Activated CD4-positive, alpha-beta memory T cell treated with anti-CD3 and anti-CD28 coated beads for 36 hours (primary cell): ENCODE results near the gene DKC1. TPM values are rescaled to one million over a fixed set of nuclear protein-coding genes. Genes with fewer than 3 reads are reported as not detected.

ENCODE experiments used
- CTCF ChIA-PET: fragments of 350-600 bp; sonication (Branson Sonifier 250); formaldehyde crosslinking; loops from one replicate; lab custom pipeline; 2021; ENCODE audit warnings: antibody characterized with exemption, inconsistent platforms; lab: Charles Lee
- POLR2A ChIA-PET: fragments of 350-600 bp; sonication (Branson Sonifier 250); formaldehyde crosslinking; loops from one replicate; lab custom pipeline; 2021; ENCODE audit warnings: antibody characterized with exemption; lab: Charles Lee
- DNase-seq: peaks from one replicate; pipeline ENCODE4 v3.0.0-alpha.2; 2020
- H3K27ac Mint-ChIP-seq: one replicate; pipeline ENCODE4 v1.8.0; 2021; ENCODE audit warnings: mixed read lengths
- H3K27me3 Mint-ChIP-seq: one replicate; pipeline ENCODE4 v1.8.0; 2021; ENCODE audit warnings: mixed read lengths
- H3K36me3 Mint-ChIP-seq: one replicate; pipeline ENCODE4 v1.8.0; 2021; ENCODE audit warnings: mixed read lengths
- H3K4me1 Mint-ChIP-seq: one replicate; pipeline ENCODE4 v1.8.0; 2021; ENCODE audit warnings: low read depth, mixed read lengths
- H3K4me3 Mint-ChIP-seq: one replicate; pipeline ENCODE4 v1.8.0; 2021; ENCODE audit warnings: mild to moderate bottlenecking, mixed read lengths
- H3K9me3 Mint-ChIP-seq: one replicate; pipeline ENCODE4 v1.8.0; 2021; ENCODE audit warnings: mixed read lengths
- intact Hi-C: fragments of 100-400 bp; cut with micrococcal nuclease; formaldehyde crosslinking; loops from one replicate; pipeline ENCODE4 v1.15.1; 2023
- total RNA-seq, 2 experiments: library from RNA; stranded (reverse); gene quantifications; one replicate each; pipeline ENCODE4 v1.2.3, GENCODE V29; 2021

DKC1 gene
- total RNA-seq, 2 experiments from 2014 or later = 94.0 to 95.5 TPM

DNA sequence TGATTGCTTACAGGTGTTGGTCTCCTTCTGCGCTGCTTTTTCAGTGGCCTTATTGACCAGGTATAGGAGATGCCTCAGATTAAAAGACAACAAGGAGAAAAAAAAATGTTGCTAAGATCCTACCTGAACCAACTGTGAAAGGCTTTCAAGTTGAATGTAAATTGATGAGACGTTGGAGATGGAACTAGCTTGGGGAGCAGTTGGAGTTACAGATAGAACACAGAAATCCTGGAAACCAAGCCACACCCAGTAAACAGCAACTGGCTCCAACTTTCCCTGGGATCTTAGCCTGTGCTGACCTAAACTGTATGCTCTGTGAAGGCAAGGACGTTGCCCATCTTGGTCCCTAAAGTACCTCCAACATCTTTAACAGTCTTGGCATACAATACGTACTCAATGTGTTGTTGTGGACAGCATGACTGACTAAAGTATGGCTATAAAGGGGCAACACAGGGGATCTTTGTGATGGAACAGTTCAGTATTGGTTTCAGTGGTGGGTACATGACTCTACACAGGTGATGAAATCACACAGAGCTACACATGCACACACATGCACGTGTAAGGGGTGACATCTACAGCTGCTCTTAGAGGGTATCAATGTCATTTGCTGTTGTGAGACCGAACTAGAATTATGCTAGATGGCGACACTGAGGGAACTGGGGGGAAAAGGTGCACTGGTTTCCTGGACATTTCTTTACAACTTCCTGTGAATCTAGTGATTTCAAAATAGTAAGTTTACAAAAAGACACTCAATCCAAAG is 34.1 kb upstream of the DKC1 start:
- H3K9me3 Mint-ChIP-seq = no peaks in the 10 kb centered on the region
- peak overlapping the region; percentile 38 for H3K27ac Mint-ChIP-seq
- ChIA-PET POLR2A (interaction anchor here (1.4 kb wide), 1 partner anchor 20 kb away, joined by 3 read pairs; no protein-coding TSS in a partner anchor), CTCF (interaction anchor here (0.6 to 1.4 kb wide), 2 partner anchors 20 to 76 kb away, joined by 3 to 8 read pairs; partner anchors contain the start of gene MPP1)
- H3K27me3 Mint-ChIP-seq = no peaks in the 10 kb centered on the region
- no peaks in the 10 kb centered on the region for H3K36me3 Mint-ChIP-seq
- peaks cover 86% of the 10 kb centered on the region for H3K4me1 Mint-ChIP-seq
- DNase-seq = no peak
- intact Hi-C loops = no loop called here
- H3K4me3 Mint-ChIP-seq = no peak overlapping the region

DNA sequence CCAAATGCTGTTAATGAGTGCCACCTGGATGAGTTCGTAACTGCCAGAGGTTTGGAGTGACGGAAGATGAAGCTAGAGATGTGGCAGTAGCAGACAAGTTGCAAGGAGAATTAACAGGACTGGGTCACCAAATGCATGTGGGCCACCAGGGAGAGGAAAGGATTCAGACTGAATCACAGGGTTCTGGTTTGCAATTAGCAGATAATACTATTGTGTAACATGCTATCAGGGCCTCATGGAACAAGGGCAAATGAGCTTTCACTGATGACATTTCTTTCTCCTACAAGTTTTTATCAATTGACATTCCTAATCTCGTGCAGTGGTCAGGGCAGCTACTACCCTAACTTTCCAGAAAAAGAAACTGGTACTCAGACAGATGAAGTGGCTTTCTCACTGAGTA is 33.2 kb upstream of the DKC1 start:
- Mint-ChIP-seq H3K27ac (no peak overlapping the region), H3K4me1 (peaks cover 88% of the 10 kb centered on the region)

DNA sequence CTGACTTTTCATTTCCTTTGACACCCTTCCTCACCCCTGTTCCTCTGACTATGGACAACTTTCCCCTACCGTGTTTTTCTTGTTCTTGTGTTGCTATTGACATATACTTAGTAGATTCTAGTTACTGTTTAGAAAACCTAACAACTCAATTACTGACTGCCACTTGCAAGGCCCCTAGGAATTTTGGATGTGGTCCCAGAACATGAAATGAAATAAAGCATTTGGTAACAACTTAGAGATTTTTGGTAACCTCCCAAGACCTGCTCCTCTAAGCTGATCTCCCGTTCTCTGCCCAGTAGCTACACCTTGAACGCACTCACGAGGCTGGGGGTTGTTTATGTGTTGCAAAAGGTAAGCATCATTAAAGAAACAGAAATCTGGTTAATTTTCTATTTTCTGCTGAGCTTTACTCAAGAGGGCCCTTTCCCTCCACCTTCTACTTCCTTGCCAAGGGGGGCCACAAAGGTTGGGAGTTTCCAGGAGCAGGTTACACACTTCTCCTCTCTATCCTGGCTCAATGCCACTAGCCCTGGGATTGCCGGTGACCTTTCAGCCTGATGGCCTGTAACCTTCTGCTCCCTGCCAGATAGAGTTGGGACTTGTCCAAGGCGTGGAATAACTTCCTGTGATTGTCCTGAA is 32.3 kb upstream of the DKC1 start:
- peaks cover 89% of the 10 kb centered on the region for H3K4me1 Mint-ChIP-seq
- no peaks in the 10 kb centered on the region for H3K27me3 Mint-ChIP-seq
- no peaks in the 10 kb centered on the region for H3K36me3 Mint-ChIP-seq
- no peak overlapping the region for H3K4me3 Mint-ChIP-seq
- no peaks in the 10 kb centered on the region for H3K9me3 Mint-ChIP-seq
- DNase-seq = no peak
- POLR2A ChIA-PET = interaction anchor here (1.4 kb wide), 1 partner anchor 18 kb away, joined by 3 read pairs; no protein-coding TSS in a partner anchor
- intact Hi-C loops = no loop called here
- H3K27ac Mint-ChIP-seq = no peak overlapping the region
- CTCF ChIA-PET = interaction anchor here (1.2 to 4.6 kb wide), 3 partner anchors 14 to 18 kb away, joined by 3 to 27 read pairs (median 6); no protein-coding TSS in a partner anchor

More for the DNA sequence above, 33.2 kb upstream of the DKC1 start:
- POLR2A ChIA-PET = interaction anchor here (1.0 to 1.4 kb wide), 2 partner anchors 11 to 19 kb away, joined by 3 read pairs; no protein-coding TSS in a partner anchor
- CTCF ChIA-PET = interaction anchor here (0.7 to 1.8 kb wide), 3 partner anchors 13 to 22 kb away, joined by 3 to 8 read pairs (median 6); partner anchors contain the start of gene GAB3
- no peak overlapping the region for H3K4me3 Mint-ChIP-seq
- H3K27me3 Mint-ChIP-seq = no peaks in the 10 kb centered on the region
- intact Hi-C loops = no loop called here
- no peaks in the 10 kb centered on the region for H3K36me3 Mint-ChIP-seq
- no peaks in the 10 kb centered on the region for H3K9me3 Mint-ChIP-seq
- DNase-seq = no peak

DNA sequence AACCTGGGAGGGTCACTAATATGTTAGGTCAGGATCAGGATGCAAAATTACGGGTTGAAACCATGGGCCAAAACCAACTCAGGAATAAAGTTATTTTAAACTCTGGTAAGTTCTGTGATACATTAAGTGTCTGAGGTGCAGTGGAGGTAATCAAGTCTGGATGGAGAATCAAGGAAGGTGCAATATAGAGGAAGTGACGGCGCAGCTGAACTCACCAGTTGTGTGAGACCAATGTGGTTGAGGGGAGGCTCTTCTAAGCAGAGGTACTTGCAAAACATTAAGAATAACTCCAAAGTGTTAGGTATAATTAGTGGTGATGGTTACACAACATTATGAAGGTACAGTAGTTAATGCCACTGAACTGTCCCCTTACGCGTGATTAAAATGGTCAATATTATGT is 31.5 kb upstream of the DKC1 start:
- no peaks in the 10 kb centered on the region for H3K27me3 Mint-ChIP-seq
- POLR2A ChIA-PET = no interaction called here
- no peak for DNase-seq
- H3K4me3 Mint-ChIP-seq = no peak overlapping the region
- CTCF ChIA-PET = interaction anchor here (1.2 to 4.6 kb wide), 2 partner anchors 16 to 17 kb away, joined by 3 to 27 read pairs; no protein-coding TSS in a partner anchor
- H3K9me3 Mint-ChIP-seq = no peaks in the 10 kb centered on the region
- H3K36me3 Mint-ChIP-seq = no peaks in the 10 kb centered on the region
- intact Hi-C loops = no loop called here
- no peak overlapping the region for H3K27ac Mint-ChIP-seq
- peaks cover 89% of the 10 kb centered on the region for H3K4me1 Mint-ChIP-seq

DNA sequence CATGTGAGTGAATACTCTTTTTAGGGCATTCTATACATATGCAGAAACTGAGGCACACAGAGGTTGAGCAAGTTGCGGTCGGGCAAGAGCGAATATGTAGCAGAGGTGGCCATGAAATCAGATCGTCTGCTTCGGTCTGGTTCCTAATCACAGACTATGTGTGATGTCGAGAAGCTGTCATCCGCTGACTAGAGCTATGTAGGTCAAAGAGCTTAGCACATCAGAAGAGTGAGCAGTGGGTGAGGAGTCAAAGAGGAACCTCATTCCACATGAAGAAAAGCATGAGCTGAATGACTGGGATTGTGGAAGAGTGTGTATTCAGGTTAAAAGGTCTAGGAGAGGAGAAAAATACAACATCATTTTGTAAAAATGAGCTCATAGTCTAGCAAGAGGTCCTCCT is 30.8 kb upstream of the DKC1 start:
- H3K4me3 Mint-ChIP-seq = peak overlapping the region; percentile 16
- DNase-seq = peak; percentile 11
- peak overlapping the region; percentile 62 for H3K27ac Mint-ChIP-seq
- H3K36me3 Mint-ChIP-seq = no peaks in the 10 kb centered on the region
- ChIA-PET POLR2A (interaction anchor here (1.0 kb wide), 1 partner anchor 17 kb away, joined by 3 read pairs; no protein-coding TSS in a partner anchor), CTCF (interaction anchor here (0.8 to 4.6 kb wide), 7 partner anchors 12 to 19 kb away, joined by 3 to 27 read pairs (median 3); partner anchors contain the start of gene GAB3)
- intact Hi-C loops = loop anchor here (2.0 kb wide), 1 partner anchor 13 kb away; no protein-coding TSS in a partner anchor
- H3K4me1 Mint-ChIP-seq = peaks cover 87% of the 10 kb centered on the region
- no peaks in the 10 kb centered on the region for H3K9me3 Mint-ChIP-seq
- H3K27me3 Mint-ChIP-seq = no peaks in the 10 kb centered on the region

DNA sequence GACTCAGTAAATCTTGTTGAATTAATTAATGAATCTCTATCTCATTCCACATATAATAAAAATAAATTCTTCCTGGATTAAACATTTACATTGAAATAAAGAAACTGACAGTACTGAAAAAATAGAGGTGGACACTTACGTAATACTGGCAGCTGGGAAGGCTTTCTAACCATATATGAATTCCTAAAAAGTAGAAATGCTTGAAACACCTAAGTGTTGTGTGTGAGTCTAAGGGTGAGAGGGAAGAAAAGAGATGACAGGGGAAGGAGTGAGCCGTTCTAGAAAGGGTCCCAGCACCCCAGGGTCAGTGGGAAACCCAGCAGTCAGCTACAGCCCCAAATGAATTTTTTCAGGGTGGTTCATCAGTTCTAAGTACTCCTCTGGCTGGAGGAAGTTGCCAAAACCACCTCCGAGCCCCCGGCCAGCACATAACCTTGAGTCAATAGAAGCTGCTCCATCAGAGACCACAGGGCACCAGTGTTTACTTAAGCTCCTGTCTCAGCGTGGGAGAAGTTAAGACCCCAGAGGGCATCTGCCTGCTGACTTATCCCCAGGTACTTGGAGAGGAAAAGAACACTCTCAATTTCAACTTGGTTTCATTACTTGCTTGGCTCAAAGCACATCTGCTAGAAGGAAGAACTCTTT is 30.1 kb upstream of the DKC1 start:
- Mint-ChIP-seq H3K9me3 (no peaks in the 10 kb centered on the region), H3K4me1 (peaks cover 91% of the 10 kb centered on the region), H3K27ac (peak overlapping the region; percentile 94), H3K4me3 (peak overlapping the region; percentile 27), H3K27me3 (no peaks in the 10 kb centered on the region), H3K36me3 (no peaks in the 10 kb centered on the region)
- peak; percentile 20 for DNase-seq
- ChIA-PET POLR2A (interaction anchor here (1.0 kb wide), 1 partner anchor 16 kb away, joined by 3 read pairs; no protein-coding TSS in a partner anchor), CTCF (interaction anchor here (0.8 to 4.6 kb wide), 6 partner anchors 13 to 19 kb away, joined by 3 to 27 read pairs (median 3); partner anchors contain the start of gene GAB3)
- intact Hi-C loops = loop anchor here (1.0 to 2.0 kb wide), 2 partner anchors 8 to 14 kb away; no protein-coding TSS in a partner anchor

DNA sequence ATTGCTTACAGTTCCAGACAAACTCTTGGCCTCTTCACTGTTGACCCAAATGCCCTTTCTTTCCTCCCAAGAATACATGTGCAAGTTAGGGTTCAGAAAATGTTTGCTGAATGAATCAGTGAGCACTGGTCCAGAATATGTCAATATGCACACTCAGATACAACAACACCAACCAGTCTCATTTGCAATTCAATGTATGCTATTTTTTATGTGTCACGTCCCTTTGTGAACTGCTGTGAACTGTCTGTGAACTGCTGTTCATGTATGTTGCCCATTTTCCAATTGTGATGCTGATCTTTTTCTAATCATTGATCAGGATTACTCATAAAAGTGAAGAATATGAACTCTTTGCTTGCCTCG is 29.6 kb upstream of the DKC1 start:
- ChIA-PET POLR2A (no interaction called here), CTCF (interaction anchor here (4.6 kb wide), 1 partner anchor 16 kb away, joined by 27 read pairs; no protein-coding TSS in a partner anchor)
- Mint-ChIP-seq H3K9me3 (no peaks in the 10 kb centered on the region), H3K4me1 (peaks cover 89% of the 10 kb centered on the region), H3K4me3 (peak overlapping the region; percentile 27), H3K36me3 (no peaks in the 10 kb centered on the region), H3K27me3 (no peaks in the 10 kb centered on the region), H3K27ac (peak overlapping the region; percentile 94)
- intact Hi-C loops = loop anchor here (1.0 to 2.0 kb wide), 2 partner anchors 9 to 14 kb away; no protein-coding TSS in a partner anchor
- no peak for DNase-seq

DNA sequence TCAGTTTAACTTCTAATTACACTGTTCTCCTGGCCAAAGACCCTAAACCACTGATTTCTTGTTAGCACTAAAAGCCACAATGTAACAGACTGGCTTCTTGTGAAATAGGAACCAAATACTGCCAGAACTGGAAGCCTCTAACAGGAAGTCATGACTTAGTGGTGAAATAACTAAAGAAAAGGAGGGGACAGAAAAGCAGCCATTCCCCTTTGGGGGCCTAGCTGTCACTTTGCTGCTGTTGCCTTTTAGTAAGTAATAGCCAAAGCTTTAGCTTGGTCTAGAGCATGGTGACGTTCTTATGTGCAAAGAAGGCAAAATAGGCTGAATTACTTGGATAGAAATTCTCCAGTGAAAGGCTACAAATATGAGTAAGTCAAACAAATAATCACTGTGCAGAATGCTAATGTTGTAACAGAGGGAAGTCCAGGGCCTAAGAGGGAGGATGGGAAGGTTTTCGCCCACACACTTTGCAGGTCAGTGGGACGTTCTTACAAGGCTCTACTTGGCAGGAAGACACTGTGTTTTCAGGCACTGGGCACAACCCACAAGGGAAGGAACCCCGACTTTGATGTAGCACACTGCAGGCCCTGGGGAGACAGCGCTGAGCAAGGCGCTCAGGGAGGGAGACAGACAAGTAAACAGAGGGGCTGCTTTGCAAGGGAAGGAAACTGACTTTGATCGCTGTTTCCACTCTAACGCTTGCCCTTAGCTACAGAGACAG is 28.4 kb upstream of the DKC1 start:
- intact Hi-C loops = no loop called here
- Mint-ChIP-seq H3K4me3 (peak overlapping the region; percentile 65), H3K27ac (peak overlapping the region; percentile 94), H3K4me1 (peaks cover 87% of the 10 kb centered on the region), H3K27me3 (no peaks in the 10 kb centered on the region), H3K9me3 (no peaks in the 10 kb centered on the region), H3K36me3 (no peaks in the 10 kb centered on the region)
- DNase-seq = peak; percentile 28
- ChIA-PET POLR2A (no interaction called here), CTCF (interaction anchor here (1.2 to 4.6 kb wide), 2 partner anchors 14 to 29 kb away, joined by 4 to 27 read pairs; partner anchors contain the start of gene DKC1)

DNA sequence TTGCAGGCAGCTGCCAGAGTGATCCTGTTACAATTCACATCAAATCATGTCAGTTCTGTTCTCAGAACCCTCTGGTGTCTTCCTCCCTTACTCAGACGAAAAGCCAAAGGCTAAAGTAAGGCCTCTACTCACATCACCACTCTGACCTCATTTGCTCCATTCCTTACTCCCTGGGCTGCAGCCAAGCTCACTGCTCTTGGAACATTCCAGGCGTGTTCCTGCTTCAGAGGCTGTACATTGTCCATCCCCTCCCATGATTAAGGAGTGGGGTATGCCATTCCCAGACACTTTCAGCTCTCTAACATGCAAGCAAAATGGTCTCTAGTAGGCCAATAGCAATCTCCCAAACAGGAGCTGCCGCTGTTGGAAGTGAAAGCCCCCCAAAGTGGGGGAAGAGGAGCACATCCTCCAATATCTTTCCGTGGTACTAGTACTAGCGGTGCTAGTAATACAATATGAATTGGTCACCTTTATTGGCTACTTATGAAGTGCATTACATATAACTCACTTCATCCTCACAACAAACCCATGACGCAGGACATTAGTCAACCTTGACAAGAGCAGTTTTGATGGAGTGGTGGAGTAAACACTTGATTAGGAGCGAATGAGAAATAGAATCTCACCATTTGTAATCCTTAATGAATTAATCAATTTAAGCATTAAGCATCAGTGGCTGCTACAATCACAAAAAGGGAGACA is 26.8 kb upstream of the DKC1 start:
- intact Hi-C loops = no loop called here
- CTCF ChIA-PET = interaction anchor here (5.7 kb wide), 1 partner anchor 13 kb away, joined by 49 read pairs; the partner anchor contains the start of gene GAB3

DNA sequence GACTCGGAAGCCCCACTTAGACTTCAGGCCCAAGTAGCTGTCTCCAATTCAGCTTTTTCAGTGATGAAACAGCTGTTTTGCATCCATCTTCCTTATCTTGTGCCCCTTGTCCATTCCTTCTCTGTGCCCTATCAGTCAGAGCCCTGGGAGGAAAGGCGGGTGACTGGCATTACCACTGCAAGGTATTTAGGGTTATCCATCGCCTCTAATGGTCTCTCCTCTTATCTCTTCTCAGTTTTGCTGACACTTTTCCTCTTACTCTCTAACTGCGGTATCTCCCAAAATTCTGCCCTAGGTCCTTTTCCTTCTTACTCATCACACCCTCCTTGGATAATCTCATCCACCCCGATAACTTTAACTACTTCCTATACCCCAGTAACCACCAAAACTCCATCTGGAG is 25.5 kb upstream of the DKC1 start:
- DNase-seq = no peak
- intact Hi-C loops = no loop called here
- peaks cover 66% of the 10 kb centered on the region for H3K4me1 Mint-ChIP-seq
- no peaks in the 10 kb centered on the region for H3K36me3 Mint-ChIP-seq
- H3K27ac Mint-ChIP-seq = peak overlapping the region; percentile 61
- no peaks in the 10 kb centered on the region for H3K27me3 Mint-ChIP-seq
- CTCF ChIA-PET = interaction anchor here (1.4 to 5.7 kb wide), 2 partner anchors 12 to 18 kb away, joined by 4 to 49 read pairs; partner anchors contain the start of gene GAB3
- no peaks in the 10 kb centered on the region for H3K9me3 Mint-ChIP-seq
- POLR2A ChIA-PET = interaction anchor here (1.2 kb wide), 1 partner anchor 18 kb away, joined by 5 read pairs; no protein-coding TSS in a partner anchor
- H3K4me3 Mint-ChIP-seq = no peak overlapping the region

More for the DNA sequence above, 26.8 kb upstream of the DKC1 start:
- no peaks in the 10 kb centered on the region for H3K36me3 Mint-ChIP-seq
- H3K27me3 Mint-ChIP-seq = no peaks in the 10 kb centered on the region
- POLR2A ChIA-PET = interaction anchor here (0.7 kb wide), 1 partner anchor 16 kb away, joined by 3 read pairs; no protein-coding TSS in a partner anchor
- H3K4me1 Mint-ChIP-seq = peaks cover 77% of the 10 kb centered on the region
- peak overlapping the region; percentile 94 for H3K27ac Mint-ChIP-seq
- DNase-seq = no peak
- no peaks in the 10 kb centered on the region for H3K9me3 Mint-ChIP-seq
- H3K4me3 Mint-ChIP-seq = peak overlapping the region; percentile 52
